Measurements from ENCODE around the gene GRK4. TPM values are rescaled to one million over a fixed set of nuclear protein-coding genes. Genes with fewer than 3 reads are reported as not detected.

The GRK4 gene
- polyA plus RNA-seq, 1 experiment = 3.7 TPM

GRCh38 chr4:3019145-3019846, 55.9 kb downstream of the GRK4 start:
- ChIA-PET POLR2A (no interaction called here), CTCF (no interaction called here)
- no peak for DNase-seq (ENCODE audit: low read depth, low spot score)
- Histone ChIP-seq H3K9me3 (ENCODE audit: control insufficient read depth, insufficient read depth, low read length) (peaks cover 9% of the 10 kb centered on the region; the same call in 1 of the 2 replicates), H3K27ac (ENCODE audit: low read depth, low read length) (no peak overlapping the region), H3K27me3 (ENCODE audit: control insufficient read depth, insufficient read depth, low read length) (peaks cover 16% of the 10 kb centered on the region), H3K4me3 (ENCODE audit: low read depth, low read length) (no peak overlapping the region)
- TF ChIP-seq CTCF (IDR thresholded peaks at IDR 0.05; ENCODE audit: low read depth, low read length) = no peak

GRCh38 chr4:3021127-3021526, 57.8 kb downstream of the GRK4 start:
- Histone ChIP-seq H3K27me3 (ENCODE audit: control insufficient read depth, insufficient read depth, low read length) (peaks cover 16% of the 10 kb centered on the region), H3K4me3 (ENCODE audit: low read depth, low read length) (no peak overlapping the region), H3K27ac (ENCODE audit: low read depth, low read length) (no peak overlapping the region), H3K9me3 (ENCODE audit: control insufficient read depth, insufficient read depth, low read length) (peaks cover 9% of the 10 kb centered on the region)
- no peak for DNase-seq (ENCODE audit: low read depth, low spot score)
- POLR2A ChIA-PET = no interaction called here
- TF ChIP-seq CTCF (IDR thresholded peaks at IDR 0.05; ENCODE audit: low read depth, low read length) = no peak
- CTCF ChIA-PET = no interaction called here

- POLR2A ChIA-PET = no interaction called here
- CTCF ChIA-PET = interaction anchor here (0.6 kb wide), 1 partner anchor 18 kb away, joined by 3 read pairs; no protein-coding TSS in a partner anchor
These were observed 58.3 kb downstream of the GRK4 start for GRCh38 chr4:3021627-3022026.

GRCh38 chr4:3022112-3022511, 58.7 kb downstream of the GRK4 start:
- no peak for TF ChIP-seq CTCF (IDR thresholded peaks at IDR 0.05; ENCODE audit: low read depth, low read length)
- Histone ChIP-seq H3K27ac (ENCODE audit: low read depth, low read length) (no peak overlapping the region), H3K27me3 (ENCODE audit: control insufficient read depth, insufficient read depth, low read length) (peaks cover 16% of the 10 kb centered on the region), H3K9me3 (ENCODE audit: control insufficient read depth, insufficient read depth, low read length) (peaks cover 9% of the 10 kb centered on the region), H3K4me3 (ENCODE audit: low read depth, low read length) (no peak overlapping the region)
- CTCF ChIA-PET = interaction anchor here (0.6 kb wide), 1 partner anchor 18 kb away, joined by 3 read pairs; no protein-coding TSS in a partner anchor
- DNase-seq (ENCODE audit: low read depth, low spot score) = no peak
- POLR2A ChIA-PET = no interaction called here

More at GRCh38 chr4:3021627-3022026, 58.3 kb downstream of the GRK4 start:
- Histone ChIP-seq H3K4me3 (ENCODE audit: low read depth, low read length) (no peak overlapping the region), H3K27ac (ENCODE audit: low read depth, low read length) (no peak overlapping the region), H3K27me3 (ENCODE audit: control insufficient read depth, insufficient read depth, low read length) (peaks cover 16% of the 10 kb centered on the region), H3K9me3 (ENCODE audit: control insufficient read depth, insufficient read depth, low read length) (peaks cover 9% of the 10 kb centered on the region)
- TF ChIP-seq CTCF (IDR thresholded peaks at IDR 0.05; ENCODE audit: low read depth, low read length) = no peak
- no peak for DNase-seq (ENCODE audit: low read depth, low spot score)

GRCh38 chr4:3022651-3023050, 59.3 kb downstream of the GRK4 start:
- H3K9me3 ChIP-seq (ENCODE audit: control insufficient read depth, insufficient read depth, low read length) = peaks cover 9% of the 10 kb centered on the region
- H3K27me3 ChIP-seq (ENCODE audit: control insufficient read depth, insufficient read depth, low read length) = peaks cover 16% of the 10 kb centered on the region
- no peak overlapping the region for H3K27ac ChIP-seq (ENCODE audit: low read depth, low read length)
- TF ChIP-seq CTCF (IDR thresholded peaks at IDR 0.05; ENCODE audit: low read depth, low read length) = no peak
- ChIA-PET POLR2A (no interaction called here), CTCF (no interaction called here)
- no peak for DNase-seq (ENCODE audit: low read depth, low spot score)
- H3K4me3 ChIP-seq (ENCODE audit: low read depth, low read length) = no peak overlapping the region

Data from AG04450 (cell line).